ENCODE results near the gene OTOS. TPM values are rescaled to one million over a fixed set of nuclear protein-coding genes. Genes with fewer than 3 reads are reported as not detected.
A peak's percentile ranks its signal among the peaks of the same experiment; 100 is the strongest.

Gene OTOS
- total RNA-seq, 1 experiment from 2014 or later = not detected

GRCh38 chr2:240143801-240144648, 3.6 kb upstream of the OTOS start:
- no peaks in the 10 kb centered on the region for H3K27me3 ChIP-seq (replicated peaks; ENCODE audit: insufficient read depth, low read depth, low read length, poor library complexity)
- no peaks in the 10 kb centered on the region for H3K36me3 ChIP-seq (ENCODE audit: insufficient read depth, low read length, poor library complexity, severe bottlenecking)
- H3K4me3 ChIP-seq (ENCODE audit: low read depth, low read length, poor library complexity, severe bottlenecking) = no peak overlapping the region
- DNase-seq (ENCODE audit: low spot score) = peak; percentile 78
- H3K4me1 ChIP-seq (ENCODE audit: insufficient read depth, low read length, poor library complexity, severe bottlenecking) = no peaks in the 10 kb centered on the region
- POLR2A ChIA-PET (ENCODE audit: low non-redundant PET) = no interaction called here
- intact Hi-C loops (cut with micrococcal nuclease; ENCODE audit: unreplicated experiment) = loop anchor here (1.0 kb wide), 1 partner anchor 83 kb away; no protein-coding TSS in a partner anchor
- CTCF ChIA-PET = interaction anchor here (0.5 to 1.6 kb wide), 5 partner anchors 80 to 1674 kb away, joined by 3 to 21 read pairs (median 5); no protein-coding TSS in a partner anchor
- no peak for TF ChIP-seq EZH2 (IDR thresholded peaks at IDR 0.05; ENCODE audit: borderline replicate concordance, low read depth, low read length, poor library complexity, severe bottlenecking)
- peak; percentile 91 for TF ChIP-seq CTCF (conservative IDR thresholded peaks at IDR 0.05; ENCODE audit: low read depth, low read length)
- no peaks in the 10 kb centered on the region for H3K9me3 ChIP-seq (ENCODE audit: low read depth, low read length, poor library complexity, severe bottlenecking)
- no TSS peak for BruUV-seq (replicated peaks)
- H3K27ac ChIP-seq (ENCODE audit: low read depth, low read length, poor library complexity, severe bottlenecking) = no peak overlapping the region

GRCh38 chr2:240143276-240143675, 2.8 kb upstream of the OTOS start:
- no TSS peak for BruUV-seq (replicated peaks)
- intact Hi-C loops (cut with micrococcal nuclease; ENCODE audit: unreplicated experiment) = loop anchor here (1.0 kb wide), 1 partner anchor 82 kb away; no protein-coding TSS in a partner anchor

GRCh38 chr2:240142859-240143258, 2.4 kb upstream of the OTOS start:
- TF ChIP-seq EZH2 (IDR thresholded peaks at IDR 0.05; ENCODE audit: borderline replicate concordance, low read depth, low read length, poor library complexity, severe bottlenecking) = no peak
- no peak for TF ChIP-seq CTCF (conservative IDR thresholded peaks at IDR 0.05; ENCODE audit: low read depth, low read length)
- Histone ChIP-seq H3K4me1 (ENCODE audit: insufficient read depth, low read length, poor library complexity, severe bottlenecking) (no peaks in the 10 kb centered on the region), H3K27me3 (replicated peaks; ENCODE audit: insufficient read depth, low read depth, low read length, poor library complexity) (no peaks in the 10 kb centered on the region), H3K9me3 (ENCODE audit: low read depth, low read length, poor library complexity, severe bottlenecking) (no peaks in the 10 kb centered on the region), H3K27ac (ENCODE audit: low read depth, low read length, poor library complexity, severe bottlenecking) (no peak overlapping the region), H3K4me3 (ENCODE audit: low read depth, low read length, poor library complexity, severe bottlenecking) (no peak overlapping the region), H3K36me3 (ENCODE audit: insufficient read depth, low read length, poor library complexity, severe bottlenecking) (no peaks in the 10 kb centered on the region)
- intact Hi-C loops (cut with micrococcal nuclease; ENCODE audit: unreplicated experiment) = loop anchor here (1.0 kb wide), 1 partner anchor 82 kb away; no protein-coding TSS in a partner anchor
- CTCF ChIA-PET = interaction anchor here (3.9 kb wide), 1 partner anchor 82 kb away, joined by 17 read pairs; no protein-coding TSS in a partner anchor
- POLR2A ChIA-PET (ENCODE audit: low non-redundant PET) = no interaction called here
- DNase-seq (ENCODE audit: low spot score) = no peak
- BruUV-seq (replicated peaks) = no TSS peak

More at GRCh38 chr2:240143276-240143675, 2.8 kb upstream of the OTOS start:
- no peak for TF ChIP-seq CTCF (conservative IDR thresholded peaks at IDR 0.05; ENCODE audit: low read depth, low read length)
- no peak for TF ChIP-seq EZH2 (IDR thresholded peaks at IDR 0.05; ENCODE audit: borderline replicate concordance, low read depth, low read length, poor library complexity, severe bottlenecking)
- Histone ChIP-seq H3K4me3 (ENCODE audit: low read depth, low read length, poor library complexity, severe bottlenecking) (no peak overlapping the region), H3K4me1 (ENCODE audit: insufficient read depth, low read length, poor library complexity, severe bottlenecking) (no peaks in the 10 kb centered on the region), H3K9me3 (ENCODE audit: low read depth, low read length, poor library complexity, severe bottlenecking) (no peaks in the 10 kb centered on the region), H3K27me3 (replicated peaks; ENCODE audit: insufficient read depth, low read depth, low read length, poor library complexity) (no peaks in the 10 kb centered on the region), H3K36me3 (ENCODE audit: insufficient read depth, low read length, poor library complexity, severe bottlenecking) (no peaks in the 10 kb centered on the region), H3K27ac (ENCODE audit: low read depth, low read length, poor library complexity, severe bottlenecking) (no peak overlapping the region)
- CTCF ChIA-PET = interaction anchor here (0.8 to 3.9 kb wide), 3 partner anchors 82 to 319 kb away, joined by 3 to 21 read pairs (median 17); no protein-coding TSS in a partner anchor
- POLR2A ChIA-PET (ENCODE audit: low non-redundant PET) = no interaction called here
- DNase-seq (ENCODE audit: low spot score) = no peak

All from A673 (cell line).